GM12878 (cell line): ENCODE measurements around the gene PON3. TPM values are rescaled to one million over a fixed set of nuclear protein-coding genes. Genes with fewer than 3 reads are reported as not detected.

Experiments used
- ATAC-seq: fragments of 200-7000 bp; cut with Tn5 transposase; 3 replicates; pipeline ENCODE4 v1.9.1; 2020; ENCODE audit warnings: mild to moderate bottlenecking, moderate library complexity
- BruUV-seq: library from RNA; stranded (reverse); fragments of 400-500 nt; replicated peaks from 2 replicates; lab custom pipeline; 2021; lab: Mats Ljungman, UMichigan
- CTCF ChIA-PET: fragments of 300-600 bp; sonication (Branson Sonifier 250); formaldehyde crosslinking; extraction: SDS; loops from one replicate; lab custom pipeline; 2021; ENCODE audit warnings: inconsistent platforms; lab: Yijun Ruan, JAX
- POLR2A ChIA-PET: fragments of 350-600 bp; formaldehyde crosslinking; extraction: SDS; loops from one replicate; lab custom pipeline; 2021; ENCODE audit warnings: inconsistent platforms; lab: Charles Lee
- RAD21 ChIA-PET: fragments of 300-600 bp; sonication (Branson Sonifier 250); formaldehyde crosslinking; loops from one replicate; lab custom pipeline; 2023; ENCODE audit warnings: antibody characterized with exemption; ENCODE audit not compliant: unreplicated experiment; lab: Charles Lee
- SMC1A ChIA-PET: fragments of 300-600 bp; sonication (Branson Sonifier 250); formaldehyde crosslinking; loops from one replicate; lab custom pipeline; 2023; ENCODE audit not compliant: unreplicated experiment, uncharacterized antibody; lab: Charles Lee
- DNase-seq: peaks from one replicate; pipeline ENCODE4 v3.0.0-alpha.2; 2011; ENCODE audit warnings: low read depth, low spot score
- FAIRE-seq: peaks from 3 replicates; lab custom pipeline; 2011; peaks lifted over from hg19 to GRCh38; lab: Jason Lieb, UNC
- H2AFZ ChIP-seq: 2 replicates; pipeline ENCODE4 v1.6.0; 2011; ENCODE audit warnings: low read depth, low read length, control low read depth; ENCODE audit not compliant: control insufficient read depth
- H3K27ac ChIP-seq: 2 replicates; pipeline ENCODE4 v1.5.1; 2011; ENCODE audit warnings: control low read depth; ENCODE audit not compliant: control insufficient read depth, insufficient read depth
- H3K27me3 ChIP-seq, 2 experiments: replicated peaks in 1 of 2; 2 replicates each; pipeline versions ENCODE4 v1.6.0 to v1.6.1; 2011; ENCODE audit warnings: low read length in 1 of 2; ENCODE audit not compliant: control insufficient read depth in 2 of 2, insufficient read depth in 2 of 2
- H3K36me3 ChIP-seq, 2 experiments: 2 replicates each; pipeline ENCODE4 v1.5.1; 2011; ENCODE audit warnings: low read length in 1 of 2; ENCODE audit not compliant: control insufficient read depth in 2 of 2, insufficient read depth in 2 of 2
- H3K4me1 ChIP-seq: 2 replicates; pipeline ENCODE4 v1.6.1; 2011; ENCODE audit warnings: mild to moderate bottlenecking, low read length, moderate library complexity, mixed read lengths; ENCODE audit not compliant: control insufficient read depth, insufficient read depth
- H3K4me2 ChIP-seq: 2 replicates; pipeline ENCODE4 v1.6.0; 2011; ENCODE audit warnings: control low read depth; ENCODE audit not compliant: control insufficient read depth, insufficient read depth
- H3K4me3 ChIP-seq: fragments of 200-600 bp; sonication (generic); 2 replicates; pipeline ENCODE4 v1.5.1; 2016
- H3K79me2 ChIP-seq: 2 replicates; pipeline ENCODE4 v1.6.0; 2011; ENCODE audit warnings: low read length; ENCODE audit not compliant: control insufficient read depth, insufficient read depth
- H3K9ac ChIP-seq: 2 replicates; pipeline ENCODE4 v1.8.0; 2011; ENCODE audit warnings: low read length, control low read depth, mixed read lengths; ENCODE audit not compliant: control insufficient read depth, insufficient read depth
- H3K9me3 ChIP-seq: replicated peaks from 3 replicates; pipeline ENCODE4 v1.5.1; 2011; ENCODE audit warnings: mild to moderate bottlenecking, low read length; ENCODE audit not compliant: control insufficient read depth, insufficient read depth
- H4K20me1 ChIP-seq: 2 replicates; pipeline ENCODE4 v1.6.0; 2011; ENCODE audit not compliant: control insufficient read depth, insufficient read depth
- BMI1 ChIP-seq: fragments of 450-650 bp; IDR thresholded peaks from 2 replicates; pipeline ENCODE4 v1.6.1; 2016; ENCODE audit warnings: mild to moderate bottlenecking, moderate library complexity, borderline replicate concordance
- E2F8 ChIP-seq: fragments of 450-650 bp; IDR thresholded peaks from 2 replicates; pipeline ENCODE4 v1.6.1; 2018; ENCODE audit warnings: mild to moderate bottlenecking, low read depth, moderate library complexity; ENCODE audit not compliant: partially characterized antibody
- IKZF1 ChIP-seq: fragments of 450-650 bp; conservative IDR thresholded peaks from 2 replicates; pipeline ENCODE4 v1.6.1; 2017; ENCODE audit warnings: antibody characterized with exemption, mild to moderate bottlenecking
- MYC ChIP-seq: IDR thresholded peaks from 2 replicates; pipeline ENCODE4 v1.6.1; 2011; ENCODE audit warnings: mild to moderate bottlenecking, low read length, moderate library complexity, inconsistent platforms; ENCODE audit not compliant: insufficient read depth, insufficient replicate concordance, insufficient read length, severe bottlenecking
- NR2C1 ChIP-seq: fragments of 450-650 bp; IDR thresholded peaks from 2 replicates; pipeline ENCODE4 v1.6.1; 2017; ENCODE audit warnings: antibody characterized with exemption, mild to moderate bottlenecking, moderate library complexity
- PAX5 ChIP-seq: IDR thresholded peaks from 2 replicates; pipeline ENCODE4 v1.6.1; 2011; ENCODE audit warnings: low read depth, low read length, borderline replicate concordance
- POLR2AphosphoS2 ChIP-seq: IDR thresholded peaks from 2 replicates; pipeline ENCODE4 v1.6.1; 2011; ENCODE audit warnings: low read depth, mild to moderate bottlenecking, low read length, improper control_type of control experiment, moderate library complexity
- TCF12 ChIP-seq: IDR thresholded peaks from 2 replicates; pipeline ENCODE4 v1.6.1; 2011; ENCODE audit warnings: low read depth, mild to moderate bottlenecking, low read length
- ZBED1 ChIP-seq: IDR thresholded peaks from 2 replicates; pipeline ENCODE4 v1.6.1; 2016; ENCODE audit warnings: borderline replicate concordance
- ZNF592 ChIP-seq: fragments of 450-650 bp; IDR thresholded peaks from 2 replicates; pipeline ENCODE4 v1.6.1; 2017; ENCODE audit warnings: mild to moderate bottlenecking, moderate library complexity
- WGBS: methylation state at CpG from one replicate; pipeline ENCODE4 v1.1.6; 2016; ENCODE audit warnings: low lambda C conversion rate; ENCODE audit not compliant: insufficient replicate concordance, insufficient coverage; ENCODE audit errors: missing lambda C conversion rate; 5-methylcytosine and 5-hydroxymethylcytosine counted together
- in situ Hi-C: fragments of 300-500 bp; cut with MboI; formaldehyde crosslinking; loops from 9 replicates; pipeline ENCODE4 v1.14.3; 2018; ENCODE audit warnings: mixed read lengths
- intact Hi-C: fragments of 100-400 bp; cut with micrococcal nuclease; formaldehyde crosslinking; loops from one replicate; pipeline ENCODE4 v1.14.2; 2022; ENCODE audit not compliant: unreplicated experiment
- polyA plus RNA-seq, 11 experiments: library from polyadenylated mRNA; depleted of rRNA in 4 of 11; unstranded in 6 of 11; stranded (reverse) in 5 of 11; fragments of >200 nt; fragmentation: Nextera tagmentation in 4 of 11; fragmentation: Illumina TruSeq in 1 of 11; extraction: Ambion mirVana in 4 of 11; extraction: Trizol in 1 of 11; gene quantifications; 1 replicate in 1 of 11; 2 replicates in 10 of 11; pipeline versions ENCODE4 v1.2.1 to v1.2.3, GENCODE V29; 2011 to 2016; ENCODE audit warnings: inconsistent platforms in 2 of 11, missing spikeins in 2 of 11, low read depth in 1 of 11
- total RNA-seq, 4 experiments: library from RNA; depleted of rRNA in 3 of 4; stranded (reverse); fragments of >200 nt in 3 of 4; fragmentation: Illumina TruSeq in 1 of 4; extraction: Trizol in 1 of 4; gene quantifications; 2 replicates each; pipeline versions ENCODE4 v1.2.1 to v1.2.3, GENCODE V29; 2013 to 2021
- TF ChIP-seq, protein P1 (sequence below): IDR thresholded peaks from 2 replicates; pipeline ENCODE4 v1.6.1; 2011; ENCODE audit warnings: borderline replicate concordance, low read depth, mild to moderate bottlenecking, moderate library complexity, mixed read lengths, low read length; ENCODE audit not compliant: insufficient read depth; ENCODE audit errors: extremely low read length

Gene PON3
- total and polyA plus RNA-seq, 10 of the 15 experiments (the other 5 are each of a cell fraction or from before 2014, with no cell fraction given) = 0.45 to 2.0 (median 0.91) TPM

DNA sequence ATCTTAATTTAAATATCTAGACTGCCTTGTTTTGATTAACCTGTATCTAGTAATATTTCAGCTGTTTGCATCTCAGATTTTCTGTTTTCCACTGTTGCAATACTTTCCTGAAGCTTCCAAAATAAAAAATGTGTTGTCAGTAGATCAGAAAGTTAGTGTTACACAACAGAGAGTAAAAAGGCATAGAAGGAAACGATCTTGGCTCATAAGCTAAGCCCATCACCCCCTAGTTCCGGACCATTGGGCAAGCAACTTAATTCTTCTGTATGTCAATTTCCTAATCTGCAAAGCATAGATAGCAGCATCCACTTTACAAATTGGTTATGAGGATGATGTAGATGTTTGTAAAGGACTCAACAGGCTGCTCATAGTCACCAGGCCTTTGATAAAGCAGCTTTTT is 4.4 kb downstream of the PON3 start:
- BruUV-seq = no TSS peak
- in situ Hi-C loops (no loop called here), intact Hi-C loops (no loop called here)
- TF ChIP-seq MYC (no peak), TCF12 (no peak), ZBED1 (no peak), POLR2AphosphoS2 (no peak), IKZF1 (no peak), PAX5 (no peak), NR2C1 (no peak), E2F8 (no peak), ZNF592 (no peak), BMI1 (no peak)
- TF ChIP-seq, protein P1, sequence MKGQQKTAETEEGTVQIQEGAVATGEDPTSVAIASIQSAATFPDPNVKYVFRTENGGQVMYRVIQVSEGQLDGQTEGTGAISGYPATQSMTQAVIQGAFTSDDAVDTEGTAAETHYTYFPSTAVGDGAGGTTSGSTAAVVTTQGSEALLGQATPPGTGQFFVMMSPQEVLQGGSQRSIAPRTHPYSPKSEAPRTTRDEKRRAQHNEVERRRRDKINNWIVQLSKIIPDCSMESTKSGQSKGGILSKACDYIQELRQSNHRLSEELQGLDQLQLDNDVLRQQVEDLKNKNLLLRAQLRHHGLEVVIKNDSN = no peak

More for the DNA sequence above, 4.4 kb downstream of the PON3 start:
- Histone ChIP-seq H3K36me3 (no peaks in the 10 kb centered on the region), H3K9me3 (no peaks in the 10 kb centered on the region; the same call in 2 of the 3 replicates), H3K9ac (no peak overlapping the region), H3K79me2 (no peaks in the 10 kb centered on the region), H3K4me3 (no peak overlapping the region), H3K4me1 (no peaks in the 10 kb centered on the region), H3K27me3 (peaks cover 0 to 2% of the 10 kb centered on the region in 2 experiments; a peak in 2 of 4 replicates), H2AFZ (no peak overlapping the region), H3K27ac (no peak overlapping the region), H3K4me2 (no peak overlapping the region), H4K20me1 (no peaks in the 10 kb centered on the region)
- FAIRE-seq (no peak), ATAC-seq (no peak), DNase-seq (no peak)
- ChIA-PET SMC1A (interaction anchor here (0.6 to 2.1 kb wide), 6 partner anchors 23 to 806 kb away, joined by 3 to 5 read pairs (median 4); no protein-coding TSS in a partner anchor), RAD21 (interaction anchor here (1.0 to 1.6 kb wide), 3 partner anchors 20 to 86 kb away, joined by 3 to 4 read pairs (median 3); no protein-coding TSS in a partner anchor), CTCF (interaction anchor here (0.5 to 2.2 kb wide), 4 partner anchors 18 to 157 kb away, joined by 3 to 8 read pairs (median 3); no protein-coding TSS in a partner anchor), POLR2A (no interaction called here)
- 39% methylated on average over 2 of the region's 2 CpGs for WGBS
